Natural killer cell (primary cell): ENCODE data around the gene DAZL. TPM values are rescaled to one million over a fixed set of nuclear protein-coding genes. Genes with fewer than 3 reads are reported as not detected.
"Not testable (repeated sequence)": the region's sequence is repeated elsewhere in the genome, so short reads cannot be mapped to it uniquely, and the experiment has no call there.

Experiments used
- ATAC-seq, 3 donors: fragments of 150-1000 bp in 2 of 3; fragments of 200-7000 bp in 1 of 3; cut with Tn5 transposase; 1 replicate in 1 of 3; 2 replicates in 2 of 3; pipeline ENCODE4 v1.10.0; 2021; ENCODE audit warnings: mild to moderate bottlenecking in 2 of 3, moderate library complexity in 2 of 3
- DNase-seq, 2 donors: peaks; one replicate each; pipeline versions ENCODE4 v3.0.0 to v3.0.0-alpha.2; 2013 to 2021; ENCODE audit warnings: mixed read lengths in 1 of 2
- H3K27ac ChIP-seq: one replicate; pipeline ENCODE4 v1.5.1; 2013; ENCODE audit warnings: mild to moderate bottlenecking, low read length
- H3K27me3 ChIP-seq: one replicate; pipeline ENCODE4 v1.6.1; 2013; ENCODE audit warnings: low read length; ENCODE audit not compliant: control insufficient read depth, insufficient read depth
- H3K36me3 ChIP-seq: one replicate; pipeline ENCODE4 v1.6.1; 2013; ENCODE audit warnings: low read length; ENCODE audit not compliant: control insufficient read depth, insufficient read depth
- H3K4me1 ChIP-seq: one replicate; pipeline ENCODE4 v1.6.1; 2013; ENCODE audit warnings: low read length; ENCODE audit not compliant: control insufficient read depth, insufficient read depth
- H3K4me3 ChIP-seq: one replicate; pipeline ENCODE4 v1.5.1; 2013; ENCODE audit warnings: low read length
- H3K9me3 ChIP-seq: one replicate; pipeline ENCODE4 v1.6.1; 2013; ENCODE audit warnings: low read length; ENCODE audit not compliant: control insufficient read depth, insufficient read depth
- H3K27ac Mint-ChIP-seq, 2 donors: one replicate each; pipeline ENCODE4 v1.8.0; 2022; ENCODE audit warnings: mild to moderate bottlenecking in 2 of 2, mixed read lengths in 2 of 2, moderate library complexity in 1 of 2
- H3K27me3 Mint-ChIP-seq, 2 donors: one replicate each; pipeline ENCODE4 v1.8.0; 2022; ENCODE audit warnings: low read depth in 2 of 2, mixed read lengths in 2 of 2
- H3K36me3 Mint-ChIP-seq: one replicate; pipeline ENCODE4 v1.8.0; 2022; ENCODE audit warnings: mixed read lengths
- H3K4me1 Mint-ChIP-seq, 2 donors: one replicate each; pipeline ENCODE4 v1.8.0; 2022; ENCODE audit warnings: mixed read lengths in 2 of 2
- H3K4me3 Mint-ChIP-seq: one replicate; pipeline ENCODE4 v1.8.0; 2022; ENCODE audit warnings: mild to moderate bottlenecking, moderate library complexity, mixed read lengths
- H3K9me3 Mint-ChIP-seq, 2 donors: one replicate each; pipeline ENCODE4 v1.8.0; 2022; ENCODE audit warnings: mixed read lengths in 2 of 2
- CTCF ChIP-seq: fragments of 200-600 bp; IDR thresholded peaks from one replicate; pipeline ENCODE4 v1.8.0; 2022; ENCODE audit warnings: antibody characterized with exemption
- WGBS: methylation state at CpG from one replicate; pipeline ENCODE4 v1.1.7; 2013; ENCODE audit warnings: missing lambda C conversion rate; ENCODE audit not compliant: insufficient coverage; 5-methylcytosine and 5-hydroxymethylcytosine counted together
- intact Hi-C: fragments of 100-400 bp; cut with micrococcal nuclease; formaldehyde crosslinking; loops from one replicate; pipeline ENCODE4 v1.14.2; 2022
- total RNA-seq, 4 donors: library from RNA; stranded (reverse); fragments of 120-200 nt in 1 of 4; gene quantifications; one replicate each; pipeline versions ENCODE4 v1.2.3 to v1.2.4, GENCODE V29; 2013 to 2022

Gene DAZL
- total RNA-seq, 3 donors from 2014 or later (not counting 1 experiment from before 2014, with no cell fraction given): not detected

GRCh38 chr3:16618721-16619120 is 13.5 kb upstream of the DAZL start:
- H3K27me3 Mint-ChIP-seq: peaks cover 3 to 25% of the 10 kb centered on the region in 2 donors
- Histone ChIP-seq H3K4me3 (no peak overlapping the region), H3K27ac (no peak overlapping the region), H3K4me1 (no peaks in the 10 kb centered on the region), H3K27me3 (no peaks in the 10 kb centered on the region), H3K36me3 (no peaks in the 10 kb centered on the region), H3K9me3 (no peaks in the 10 kb centered on the region)
- H3K36me3 Mint-ChIP-seq: peaks cover 10% of the 10 kb centered on the region
- intact Hi-C loops: no loop called here
- H3K4me1 Mint-ChIP-seq: no peaks in the 10 kb centered on the region
- H3K9me3 Mint-ChIP-seq: peaks cover 0 to 3% of the 10 kb centered on the region in 2 donors
- DNase-seq (no peak), ATAC-seq (no peak)
- no peak for TF ChIP-seq CTCF
- no peak overlapping the region for H3K4me3 Mint-ChIP-seq
- no peak overlapping the region for H3K27ac Mint-ChIP-seq

- H3K4me3 Mint-ChIP-seq, ATAC-seq, H3K36me3 Mint-ChIP-seq, H3K27me3 ChIP-seq, H3K4me1 ChIP-seq, H3K27ac ChIP-seq, H3K4me3 ChIP-seq, H3K27ac Mint-ChIP-seq, H3K9me3 ChIP-seq, H3K4me1 Mint-ChIP-seq, H3K36me3 ChIP-seq, H3K9me3 Mint-ChIP-seq, DNase-seq, intact Hi-C loops: not testable (repeated sequence)
- H3K27me3 Mint-ChIP-seq: peaks cover 3 to 12% of the 10 kb centered on the region in 2 donors
- 100% methylated on average over 1 of the region's 3 CpGs for WGBS
Observed at GRCh38 chr3:16617155-16617554, 11.9 kb upstream of the DAZL start.

- H3K27ac Mint-ChIP-seq: no peak overlapping the region
- no peaks in the 10 kb centered on the region for H3K27me3 ChIP-seq
- TF ChIP-seq CTCF: no peak
- H3K4me3 ChIP-seq: no peak overlapping the region
- peaks cover 10% of the 10 kb centered on the region for H3K36me3 Mint-ChIP-seq
- intact Hi-C loops: no loop called here
- H3K9me3 Mint-ChIP-seq: peaks cover 0 to 3% of the 10 kb centered on the region in 2 donors
- H3K27me3 Mint-ChIP-seq: peaks cover 3 to 12% of the 10 kb centered on the region in 2 donors
- no peaks in the 10 kb centered on the region for H3K36me3 ChIP-seq
- no peak overlapping the region for H3K27ac ChIP-seq
- DNase-seq (no peak), ATAC-seq (no peak)
- H3K9me3 ChIP-seq: no peaks in the 10 kb centered on the region
- 82% methylated on average over 4 of the region's 4 CpGs for WGBS
- H3K4me1 ChIP-seq: no peaks in the 10 kb centered on the region
- H3K4me3 Mint-ChIP-seq: no peak overlapping the region
- no peaks in the 10 kb centered on the region for H3K4me1 Mint-ChIP-seq
Observed at GRCh38 chr3:16616083-16616482, 10.9 kb upstream of the DAZL start.

- Mint-ChIP-seq H3K27ac (no peak overlapping the region), H3K4me3 (no peak overlapping the region), H3K4me1 (no peaks in the 10 kb centered on the region), H3K9me3 (peaks cover 0 to 3% of the 10 kb centered on the region in 2 donors), H3K27me3 (peaks cover 3 to 12% of the 10 kb centered on the region in 2 donors), H3K36me3 (peaks cover 10% of the 10 kb centered on the region)
- no peak for TF ChIP-seq CTCF
- no peak for ATAC-seq
- no peak for DNase-seq
- Histone ChIP-seq H3K4me1 (no peaks in the 10 kb centered on the region), H3K27me3 (no peaks in the 10 kb centered on the region), H3K9me3 (no peaks in the 10 kb centered on the region), H3K4me3 (no peak overlapping the region), H3K36me3 (no peaks in the 10 kb centered on the region), H3K27ac (no peak overlapping the region)
- 100% methylated on average over 3 of the region's 6 CpGs for WGBS
- intact Hi-C loops: no loop called here
Observed at GRCh38 chr3:16614033-16615031, 9.1 kb upstream of the DAZL start.
